ENCODE results near the gene CDS2.
"Not testable (repeated sequence)": the region's sequence is repeated elsewhere in the genome, so short reads cannot be mapped to it uniquely, and the experiment has no call there.

Gene CDS2

DNA sequence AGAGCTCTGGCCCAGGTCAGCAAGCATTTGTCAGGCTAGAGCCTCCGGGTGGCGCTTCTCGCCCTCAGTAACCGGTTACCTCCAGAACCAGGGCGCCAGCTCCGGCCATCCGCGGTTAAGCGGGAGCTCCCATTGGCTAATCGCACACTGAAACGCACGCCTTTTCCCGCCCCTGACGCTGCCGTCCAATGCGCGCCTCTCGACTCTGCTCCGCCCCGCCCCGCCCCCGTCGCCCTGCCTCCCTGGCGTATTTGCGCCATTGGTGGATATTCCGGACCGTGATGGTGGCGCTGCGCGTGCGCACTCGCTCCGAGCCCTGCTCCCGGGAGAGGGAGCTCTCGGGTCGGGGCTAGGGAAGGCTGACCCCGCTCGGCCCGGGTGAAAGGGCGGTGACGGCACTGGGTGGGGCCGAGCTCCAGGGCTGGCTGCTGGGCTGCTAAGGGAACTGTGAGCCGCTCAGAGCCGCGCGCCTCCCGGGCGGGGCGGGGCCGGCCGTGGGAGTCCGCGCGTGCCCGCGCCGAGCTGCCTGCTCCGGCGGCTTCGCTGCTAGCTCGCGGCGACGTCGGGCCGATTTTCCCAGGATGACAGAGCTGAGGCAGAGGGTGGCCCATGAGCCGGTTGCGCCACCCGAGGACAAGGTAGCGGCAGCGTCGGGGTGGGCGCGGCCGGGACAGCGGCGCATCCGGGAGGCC lies at the start of gene CDS2:
TSS of gene CDS2 (plus strand) at position 497 of the 692 bp plus-strand sequence. CDS start at position 582, 85 bp downstream.
- Histone ChIP-seq H3K9me3 (ENCODE audit: control insufficient read depth, insufficient read depth, low read length) (no peaks in the 10 kb centered on the region), H3K9ac (ENCODE audit: low read depth, low read length) (peak within 1 kb of the TSS; percentile 91), H3K4me1 (ENCODE audit: insufficient read depth, low read length) (peaks cover 7% of the 10 kb centered on the region), H3K36me3 (ENCODE audit: insufficient read depth, low read length) (no peaks in the 10 kb centered on the region)

GRCh38 chr20:5077761-5078387 lies 48.9 kb upstream of the CDS2 start:
- Histone ChIP-seq H3K4me1 (ENCODE audit: insufficient read depth, low read length) (peaks cover 17% of the 10 kb centered on the region; the same call in 1 of the 2 replicates), H3K9me3 (ENCODE audit: control insufficient read depth, insufficient read depth, low read length) (no peaks in the 10 kb centered on the region), H3K9ac (ENCODE audit: low read depth, low read length) (no peak overlapping the region), H3K36me3 (ENCODE audit: insufficient read depth, low read length) (no peaks in the 10 kb centered on the region)

- Histone ChIP-seq H3K9me3 (ENCODE audit: control insufficient read depth, insufficient read depth, low read length) (no peaks in the 10 kb centered on the region), H3K4me1 (ENCODE audit: insufficient read depth, low read length) (peaks cover 13% of the 10 kb centered on the region; the same call in 1 of the 2 replicates), H3K36me3 (ENCODE audit: insufficient read depth, low read length) (no peaks in the 10 kb centered on the region), H3K9ac (ENCODE audit: low read depth, low read length) (no peak overlapping the region)
Measured at GRCh38 chr20:5078399-5078958, 48.3 kb upstream of the CDS2 start.

GRCh38 chr20:5080384-5080877 lies 46.4 kb upstream of the CDS2 start:
- H3K36me3 ChIP-seq (ENCODE audit: insufficient read depth, low read length) = no peaks in the 10 kb centered on the region
- 0 out of 2 replicates have a peak, but pooled peaks cover 5% of the 10 kb centered on the region for H3K4me1 ChIP-seq (ENCODE audit: insufficient read depth, low read length)
- no peaks in the 10 kb centered on the region for H3K9me3 ChIP-seq (ENCODE audit: control insufficient read depth, insufficient read depth, low read length)
- H3K9ac ChIP-seq (ENCODE audit: low read depth, low read length) = no peak overlapping the region

- peaks cover 9% of the 10 kb centered on the region; the same call in 1 of the 2 replicates for H3K4me1 ChIP-seq (ENCODE audit: insufficient read depth, low read length)
- no peaks in the 10 kb centered on the region for H3K36me3 ChIP-seq (ENCODE audit: insufficient read depth, low read length)
- no peak overlapping the region for H3K9ac ChIP-seq (ENCODE audit: low read depth, low read length)
Measured at GRCh38 chr20:5085380-5085779, 41.4 kb upstream of the CDS2 start.

GRCh38 chr20:5088688-5089087 lies 38.1 kb upstream of the CDS2 start:
- Histone ChIP-seq H3K36me3 (ENCODE audit: insufficient read depth, low read length) (no peaks in the 10 kb centered on the region), H3K9me3 (ENCODE audit: control insufficient read depth, insufficient read depth, low read length) (no peaks in the 10 kb centered on the region), H3K4me1 (ENCODE audit: insufficient read depth, low read length) (peaks cover 9% of the 10 kb centered on the region; the same call in 1 of the 2 replicates), H3K9ac (ENCODE audit: low read depth, low read length) (no peak overlapping the region)

More at GRCh38 chr20:5085380-5085779, 41.4 kb upstream of the CDS2 start:
- no peaks in the 10 kb centered on the region for H3K9me3 ChIP-seq (ENCODE audit: control insufficient read depth, insufficient read depth, low read length)

DNA sequence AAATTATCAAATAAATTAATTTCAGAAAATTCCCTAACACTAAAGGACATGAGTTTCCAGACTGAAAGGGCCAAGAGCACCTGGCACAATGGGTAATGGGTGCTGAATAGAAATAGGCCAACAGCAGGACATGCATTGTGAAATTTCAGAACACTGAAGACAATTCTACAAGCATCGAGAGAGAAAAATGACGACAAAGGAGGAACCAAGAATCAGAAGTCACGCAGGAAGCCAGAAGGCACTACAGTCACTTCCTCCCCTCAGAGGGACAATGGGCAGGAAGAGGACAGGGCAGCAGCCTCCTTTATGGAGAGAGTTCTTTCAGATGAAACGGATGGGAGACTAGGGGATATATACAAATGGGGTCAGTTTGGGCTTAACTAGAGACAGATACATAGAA lies 36.6 kb upstream of the CDS2 start:
- Histone ChIP-seq H3K36me3 (ENCODE audit: insufficient read depth, low read length) (no peaks in the 10 kb centered on the region), H3K4me1 (ENCODE audit: insufficient read depth, low read length) (peaks cover 9% of the 10 kb centered on the region; the same call in 1 of the 2 replicates), H3K9me3 (ENCODE audit: control insufficient read depth, insufficient read depth, low read length) (no peaks in the 10 kb centered on the region), H3K9ac (ENCODE audit: low read depth, low read length) (no peak overlapping the region)

GRCh38 chr20:5091902-5092301 lies 34.9 kb upstream of the CDS2 start:
- Histone ChIP-seq H3K9ac (ENCODE audit: low read depth, low read length) (no peak overlapping the region), H3K36me3 (ENCODE audit: insufficient read depth, low read length) (no peaks in the 10 kb centered on the region), H3K4me1 (ENCODE audit: insufficient read depth, low read length) (peaks cover 9% of the 10 kb centered on the region; the same call in 1 of the 2 replicates), H3K9me3 (ENCODE audit: control insufficient read depth, insufficient read depth, low read length) (no peaks in the 10 kb centered on the region)

- peaks cover 9% of the 10 kb centered on the region; the same call in 1 of the 2 replicates for H3K4me1 ChIP-seq (ENCODE audit: insufficient read depth, low read length)
- no peaks in the 10 kb centered on the region for H3K9me3 ChIP-seq (ENCODE audit: control insufficient read depth, insufficient read depth, low read length)
- H3K36me3 ChIP-seq (ENCODE audit: insufficient read depth, low read length) = no peaks in the 10 kb centered on the region; the same call in 1 of the 2 replicates
- H3K9ac ChIP-seq (ENCODE audit: low read depth, low read length) = no peak overlapping the region
Measured at GRCh38 chr20:5092765-5093339, 34.0 kb upstream of the CDS2 start.

DNA sequence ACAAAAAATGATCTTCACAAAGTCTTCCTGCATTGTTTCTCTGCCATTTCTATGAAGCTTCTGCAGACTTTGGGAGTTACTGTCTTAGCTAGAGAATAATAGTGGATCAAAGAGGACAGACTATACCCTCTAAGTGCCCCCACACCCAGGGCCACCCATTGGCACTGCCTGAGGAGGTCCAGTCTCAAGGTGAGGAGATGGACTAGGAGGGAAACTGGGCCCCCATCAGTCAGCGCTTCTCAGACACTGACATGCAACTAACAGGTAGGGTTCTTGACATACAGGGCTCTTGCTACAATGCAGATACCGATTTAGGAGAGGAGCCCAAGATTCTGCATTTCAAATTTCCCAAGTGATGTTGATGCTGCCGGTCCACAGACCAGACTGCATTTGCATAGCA lies 31.4 kb upstream of the CDS2 start:
- H3K36me3 ChIP-seq (ENCODE audit: insufficient read depth, low read length) = peaks cover 5% of the 10 kb centered on the region
- H3K4me1 ChIP-seq (ENCODE audit: insufficient read depth, low read length) = peaks cover 4% of the 10 kb centered on the region; the same call in 1 of the 2 replicates
- no peak overlapping the region for H3K9ac ChIP-seq (ENCODE audit: low read depth, low read length)
- no peaks in the 10 kb centered on the region for H3K9me3 ChIP-seq (ENCODE audit: control insufficient read depth, insufficient read depth, low read length)

DNA sequence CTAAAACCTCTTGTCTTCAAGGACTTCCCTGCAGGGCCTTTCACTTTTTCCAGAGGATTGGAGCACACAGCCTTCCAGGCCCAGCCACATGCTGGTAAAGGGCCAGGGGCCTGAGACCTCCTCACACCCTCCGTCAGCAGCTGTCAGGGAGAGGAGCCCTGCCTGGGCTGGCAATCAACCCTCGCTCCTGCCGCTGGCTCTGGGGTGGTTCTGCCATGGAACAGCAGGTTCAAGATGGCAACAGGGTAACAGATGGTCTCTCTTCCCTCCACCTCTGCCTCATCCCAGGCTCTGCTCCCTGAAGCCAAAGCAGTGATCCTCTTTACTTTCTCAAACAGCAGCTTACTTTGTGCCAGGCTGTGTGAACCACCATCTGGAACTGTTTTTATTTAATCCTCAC lies 30.9 kb upstream of the CDS2 start:
- no peak overlapping the region for H3K9ac ChIP-seq (ENCODE audit: low read depth, low read length)
- H3K4me1 ChIP-seq (ENCODE audit: insufficient read depth, low read length) = no peaks in the 10 kb centered on the region
- peaks cover 5% of the 10 kb centered on the region for H3K36me3 ChIP-seq (ENCODE audit: insufficient read depth, low read length)
- H3K9me3 ChIP-seq (ENCODE audit: control insufficient read depth, insufficient read depth, low read length) = no peaks in the 10 kb centered on the region

DNA sequence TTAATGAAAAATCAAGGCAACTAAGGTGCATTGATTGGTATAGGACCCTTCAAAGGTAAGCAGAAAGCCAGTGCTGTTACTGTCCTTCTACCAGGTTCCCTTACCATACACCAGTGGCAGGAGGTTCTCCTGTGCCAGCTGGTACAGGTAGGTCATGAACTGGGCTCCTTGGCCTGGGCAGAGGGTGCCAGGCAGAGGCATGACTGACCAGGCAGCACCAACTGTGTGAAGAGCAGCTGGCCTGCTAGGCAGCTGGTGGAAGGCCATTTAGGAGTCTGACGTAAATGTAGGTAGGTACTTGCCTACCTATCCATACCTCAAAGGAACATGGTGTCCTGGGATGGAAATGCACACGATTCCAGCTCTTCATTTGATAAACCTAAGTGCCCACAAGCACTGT lies 30.3 kb upstream of the CDS2 start:
- H3K36me3 ChIP-seq (ENCODE audit: insufficient read depth, low read length) = peaks cover 5% of the 10 kb centered on the region
- H3K9ac ChIP-seq (ENCODE audit: low read depth, low read length) = no peak overlapping the region
- H3K9me3 ChIP-seq (ENCODE audit: control insufficient read depth, insufficient read depth, low read length) = no peaks in the 10 kb centered on the region
- no peaks in the 10 kb centered on the region for H3K4me1 ChIP-seq (ENCODE audit: insufficient read depth, low read length)

DNA sequence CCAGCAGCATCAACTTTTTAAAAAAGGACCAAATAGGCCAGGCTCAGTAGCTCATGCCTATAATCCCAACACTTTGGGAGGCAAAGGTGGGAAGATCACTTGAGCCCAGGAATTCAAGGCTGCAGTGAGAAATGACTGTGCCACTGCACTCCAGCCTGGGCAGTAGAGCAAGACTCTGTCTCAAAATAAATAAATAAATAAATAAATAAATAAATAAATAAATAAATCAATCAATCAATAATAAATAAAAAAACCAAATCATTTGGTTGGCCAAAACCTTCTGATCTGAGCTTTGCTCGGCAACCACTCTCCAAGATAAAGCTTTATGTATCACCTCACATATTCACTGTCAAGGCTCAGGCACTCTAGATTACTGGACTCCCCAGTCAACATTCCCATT lies 27.8 kb upstream of the CDS2 start:
- not testable (repeated sequence) for H3K9me3 ChIP-seq (ENCODE audit: control insufficient read depth, insufficient read depth, low read length); H3K9ac ChIP-seq (ENCODE audit: low read depth, low read length); H3K4me1 ChIP-seq (ENCODE audit: insufficient read depth, low read length)
- H3K36me3 ChIP-seq (ENCODE audit: insufficient read depth, low read length) = peaks cover 13% of the 10 kb centered on the region

DNA sequence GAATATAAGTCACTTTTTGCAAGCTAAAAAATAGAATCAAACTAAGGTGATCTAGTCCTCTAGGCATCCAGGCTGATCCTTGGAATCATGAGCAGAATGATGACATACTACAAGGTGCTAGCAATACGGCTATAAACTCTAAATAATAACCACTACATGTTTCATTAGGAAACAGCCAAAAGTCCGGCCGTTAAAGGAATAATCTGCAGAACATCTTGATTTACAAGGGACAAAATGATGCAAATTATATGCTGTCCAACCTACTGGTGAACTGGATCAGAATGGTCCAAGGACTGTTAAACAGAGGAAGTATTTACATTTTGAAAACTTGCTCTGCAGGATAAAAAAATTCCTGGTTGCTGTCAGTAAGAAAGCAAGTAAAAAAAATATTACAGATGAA lies 26.9 kb upstream of the CDS2 start:
- not testable (repeated sequence) for H3K9ac ChIP-seq (ENCODE audit: low read depth, low read length); H3K4me1 ChIP-seq (ENCODE audit: insufficient read depth, low read length)
- peaks cover 17% of the 10 kb centered on the region for H3K36me3 ChIP-seq (ENCODE audit: insufficient read depth, low read length)

More for the DNA sequence above, 26.9 kb upstream of the CDS2 start:
- H3K9me3 ChIP-seq (ENCODE audit: control insufficient read depth, insufficient read depth, low read length) = not testable (repeated sequence)
